K562 (cell line): ENCODE data around the gene VPS11. TPM values are rescaled to one million over a fixed set of nuclear protein-coding genes. Genes with fewer than 3 reads are reported as not detected.

ENCODE experiments used
- ATF7 ChIP-seq: fragments of 450-650 bp; IDR thresholded peaks from 2 replicates; pipeline ENCODE4 v1.7.1; 2014; ENCODE audit warnings: mild to moderate bottlenecking, moderate library complexity
- FOXP1 ChIP-seq: sonication (generic); formaldehyde crosslinking; IDR thresholded peaks from 2 replicates; pipeline ENCODE4 v1.8.0; 2022; ENCODE audit warnings: mild to moderate bottlenecking, missing genetic modification reagents
- HDAC1 ChIP-seq, 2 experiments: fragments of 450-650 bp; IDR thresholded peaks; 2 replicates each; pipeline ENCODE4 v1.6.1; 2016 to 2017; ENCODE audit warnings: inconsistent platforms in 1 of 2, mild to moderate bottlenecking in 1 of 2, moderate library complexity in 1 of 2
- MYC ChIP-seq, 2 experiments: fragments of 250-450 bp in 1 of 2; sonication (Bioruptor Pico) in 1 of 2; IDR thresholded peaks; 2 replicates each; pipeline versions ENCODE4 v1.5.1 to v1.6.1; 2012 to 2021; ENCODE audit warnings: low read depth in 2 of 2, borderline replicate concordance in 1 of 2, improper control_type of control experiment in 1 of 2, low read length in 1 of 2, mild to moderate bottlenecking in 1 of 2, moderate library complexity in 1 of 2
- PHF20 ChIP-seq: fragments of 450-650 bp; IDR thresholded peaks from 2 replicates; pipeline ENCODE4 v1.6.1; 2018; ENCODE audit not compliant: partially characterized antibody
- PRMT5 ChIP-seq: sonication (generic); formaldehyde crosslinking; IDR thresholded peaks from 2 replicates; pipeline ENCODE4 v1.5.0; 2020; ENCODE audit warnings: missing genetic modification reagents
- SP1 ChIP-seq: sonication (generic); formaldehyde crosslinking; IDR thresholded peaks from 2 replicates; pipeline ENCODE4 v1.8.1; 2022; ENCODE audit warnings: mild to moderate bottlenecking, missing genetic modification reagents
- TBP ChIP-seq: optimal IDR thresholded peaks from 2 replicates; pipeline ENCODE3; 2011; ENCODE audit warnings: low read depth, low read length, improper control_type of control experiment
- ZC3H8 ChIP-seq: fragments of 450-650 bp; IDR thresholded peaks from 2 replicates; pipeline ENCODE4 v1.6.1; 2017
- ZSCAN29 ChIP-seq: fragments of 450-650 bp; IDR thresholded peaks from 2 replicates; pipeline ENCODE4 v1.6.1; 2017
- polyA plus RNA-seq, 8 experiments: library from polyadenylated mRNA; depleted of rRNA in 4 of 8; stranded (reverse) in 5 of 8; unstranded in 3 of 8; fragments of >200 nt; fragmentation: Nextera tagmentation in 2 of 8; fragmentation: Illumina TruSeq in 1 of 8; extraction: Ambion mirVana in 2 of 8; extraction: Trizol in 1 of 8; gene quantifications; 2 replicates each; pipeline versions ENCODE4 v1.2.1 to v1.2.3, GENCODE V29; 2011 to 2014; ENCODE audit warnings: inconsistent platforms in 1 of 8, missing spikeins in 1 of 8
- total RNA-seq, 7 experiments: library from RNA; depleted of rRNA in 6 of 7; stranded (reverse); fragments of >200 nt in 6 of 7; fragmentation: Illumina TruSeq in 2 of 7; extraction: Trizol in 2 of 7; gene quantifications; 2 replicates each; pipeline versions ENCODE4 v1.2.1 to v1.2.3, GENCODE V29; 2011 to 2021; ENCODE audit warnings: low replicate concordance in 1 of 7
- TF ChIP-seq, protein P1 (sequence below): sonication (generic); formaldehyde crosslinking; IDR thresholded peaks from 2 replicates; pipeline ENCODE4 v1.8.0; 2022; ENCODE audit warnings: mild to moderate bottlenecking, missing genetic modification reagents
- TF ChIP-seq, protein P2 (sequence below): sonication (generic); formaldehyde crosslinking; IDR thresholded peaks from 2 replicates; pipeline ENCODE4 v1.8.0; 2022; ENCODE audit warnings: mild to moderate bottlenecking, missing genetic modification reagents
- TF ChIP-seq, protein P3 (sequence below): fragments of 450-650 bp; IDR thresholded peaks from 2 replicates; pipeline ENCODE4 v1.6.1; 2018; ENCODE audit not compliant: partially characterized antibody
- TF ChIP-seq, protein P4 (sequence below): IDR thresholded peaks from 2 replicates; pipeline ENCODE4 v1.6.1; 2014; ENCODE audit warnings: antibody characterized with exemption

The VPS11 gene
- total and polyA plus RNA-seq, 9 of the 15 experiments (the other 6 are each of a cell fraction or from before 2014, with no cell fraction given), result 14.1 to 35.5 (median 27.5) TPM

DNA sequence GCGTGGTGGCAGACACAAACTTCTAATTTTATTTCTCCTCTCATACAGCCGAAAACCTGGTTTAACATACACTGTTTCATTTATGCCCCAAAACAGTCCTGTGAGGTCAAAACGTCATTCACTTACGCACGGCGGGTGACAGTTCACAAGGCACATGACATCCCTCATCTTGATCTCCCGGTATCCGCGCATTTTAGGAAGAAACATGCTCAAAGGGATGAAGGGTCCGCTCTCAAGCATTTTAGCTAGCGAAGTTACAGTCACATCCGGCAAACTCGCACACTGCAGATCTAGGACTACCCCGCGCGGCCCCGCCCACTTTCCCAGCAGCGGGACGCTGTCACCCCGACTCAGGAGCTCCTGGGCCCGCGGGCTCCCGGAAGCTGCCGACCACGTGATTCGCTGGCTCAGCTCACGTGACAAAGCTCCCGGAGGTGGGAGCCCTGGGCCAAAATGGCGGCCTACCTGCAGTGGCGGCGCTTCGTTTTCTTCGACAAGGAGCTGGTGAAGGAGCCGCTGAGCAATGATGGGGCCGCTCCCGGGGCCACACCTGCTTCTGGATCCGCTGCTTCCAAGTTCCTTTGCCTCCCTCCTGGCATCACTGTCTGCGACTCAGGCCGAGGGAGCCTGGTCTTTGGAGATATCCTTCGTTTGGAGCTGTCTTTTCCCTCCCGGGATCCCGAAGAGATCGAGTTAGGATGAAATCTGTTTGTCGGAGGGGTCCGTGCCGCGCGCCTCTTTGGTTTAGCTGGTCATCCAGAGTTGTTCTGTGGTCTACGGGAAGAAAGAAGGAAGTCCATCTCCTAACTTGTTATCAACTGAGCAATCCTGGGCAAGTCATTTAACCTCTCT is at the start of gene VPS11 (continued):
- peak; percentile 78 for TF ChIP-seq MYC (IDR thresholded peaks at IDR 0.05; ENCODE audit: low read depth, low read length)
- peak; percentile 36; the same call in 1 of the 2 replicates for TF ChIP-seq MYC (CRISPR knock-in tag; IDR thresholded peaks at IDR 0.05; ENCODE audit: borderline replicate concordance, low read depth)
- TF ChIP-seq HDAC1 (IDR thresholded peaks at IDR 0.05), result peak in 1 of 2 experiments; percentile 95; a peak in 2 of 4 replicates
- peak; percentile 56 for TF ChIP-seq TBP
- TF ChIP-seq FOXP1 (CRISPR knock-in tag), result peak; percentile 87
- TF ChIP-seq PHF20, result peak; percentile 98
- TF ChIP-seq, protein P1, sequence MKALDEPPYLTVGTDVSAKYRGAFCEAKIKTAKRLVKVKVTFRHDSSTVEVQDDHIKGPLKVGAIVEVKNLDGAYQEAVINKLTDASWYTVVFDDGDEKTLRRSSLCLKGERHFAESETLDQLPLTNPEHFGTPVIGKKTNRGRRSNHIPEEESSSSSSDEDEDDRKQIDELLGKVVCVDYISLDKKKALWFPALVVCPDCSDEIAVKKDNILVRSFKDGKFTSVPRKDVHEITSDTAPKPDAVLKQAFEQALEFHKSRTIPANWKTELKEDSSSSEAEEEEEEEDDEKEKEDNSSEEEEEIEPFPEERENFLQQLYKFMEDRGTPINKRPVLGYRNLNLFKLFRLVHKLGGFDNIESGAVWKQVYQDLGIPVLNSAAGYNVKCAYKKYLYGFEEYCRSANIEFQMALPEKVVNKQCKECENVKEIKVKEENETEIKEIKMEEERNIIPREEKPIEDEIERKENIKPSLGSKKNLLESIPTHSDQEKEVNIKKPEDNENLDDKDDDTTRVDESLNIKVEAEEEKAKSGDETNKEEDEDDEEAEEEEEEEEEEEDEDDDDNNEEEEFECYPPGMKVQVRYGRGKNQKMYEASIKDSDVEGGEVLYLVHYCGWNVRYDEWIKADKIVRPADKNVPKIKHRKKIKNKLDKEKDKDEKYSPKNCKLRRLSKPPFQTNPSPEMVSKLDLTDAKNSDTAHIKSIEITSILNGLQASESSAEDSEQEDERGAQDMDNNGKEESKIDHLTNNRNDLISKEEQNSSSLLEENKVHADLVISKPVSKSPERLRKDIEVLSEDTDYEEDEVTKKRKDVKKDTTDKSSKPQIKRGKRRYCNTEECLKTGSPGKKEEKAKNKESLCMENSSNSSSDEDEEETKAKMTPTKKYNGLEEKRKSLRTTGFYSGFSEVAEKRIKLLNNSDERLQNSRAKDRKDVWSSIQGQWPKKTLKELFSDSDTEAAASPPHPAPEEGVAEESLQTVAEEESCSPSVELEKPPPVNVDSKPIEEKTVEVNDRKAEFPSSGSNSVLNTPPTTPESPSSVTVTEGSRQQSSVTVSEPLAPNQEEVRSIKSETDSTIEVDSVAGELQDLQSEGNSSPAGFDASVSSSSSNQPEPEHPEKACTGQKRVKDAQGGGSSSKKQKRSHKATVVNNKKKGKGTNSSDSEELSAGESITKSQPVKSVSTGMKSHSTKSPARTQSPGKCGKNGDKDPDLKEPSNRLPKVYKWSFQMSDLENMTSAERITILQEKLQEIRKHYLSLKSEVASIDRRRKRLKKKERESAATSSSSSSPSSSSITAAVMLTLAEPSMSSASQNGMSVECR (CRISPR knock-in tag), result peak; percentile 89
- TF ChIP-seq PRMT5 (CRISPR knock-in tag), result no peak
- TF ChIP-seq, protein P2, sequence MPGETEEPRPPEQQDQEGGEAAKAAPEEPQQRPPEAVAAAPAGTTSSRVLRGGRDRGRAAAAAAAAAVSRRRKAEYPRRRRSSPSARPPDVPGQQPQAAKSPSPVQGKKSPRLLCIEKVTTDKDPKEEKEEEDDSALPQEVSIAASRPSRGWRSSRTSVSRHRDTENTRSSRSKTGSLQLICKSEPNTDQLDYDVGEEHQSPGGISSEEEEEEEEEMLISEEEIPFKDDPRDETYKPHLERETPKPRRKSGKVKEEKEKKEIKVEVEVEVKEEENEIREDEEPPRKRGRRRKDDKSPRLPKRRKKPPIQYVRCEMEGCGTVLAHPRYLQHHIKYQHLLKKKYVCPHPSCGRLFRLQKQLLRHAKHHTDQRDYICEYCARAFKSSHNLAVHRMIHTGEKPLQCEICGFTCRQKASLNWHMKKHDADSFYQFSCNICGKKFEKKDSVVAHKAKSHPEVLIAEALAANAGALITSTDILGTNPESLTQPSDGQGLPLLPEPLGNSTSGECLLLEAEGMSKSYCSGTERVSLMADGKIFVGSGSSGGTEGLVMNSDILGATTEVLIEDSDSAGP (CRISPR knock-in tag), result no peak
- no peak for TF ChIP-seq ZC3H8
- TF ChIP-seq SP1 (CRISPR knock-in tag), result peak; percentile 71
- peak; percentile 53; the same call in 1 of the 2 replicates for TF ChIP-seq ZSCAN29
- TF ChIP-seq, protein P3, sequence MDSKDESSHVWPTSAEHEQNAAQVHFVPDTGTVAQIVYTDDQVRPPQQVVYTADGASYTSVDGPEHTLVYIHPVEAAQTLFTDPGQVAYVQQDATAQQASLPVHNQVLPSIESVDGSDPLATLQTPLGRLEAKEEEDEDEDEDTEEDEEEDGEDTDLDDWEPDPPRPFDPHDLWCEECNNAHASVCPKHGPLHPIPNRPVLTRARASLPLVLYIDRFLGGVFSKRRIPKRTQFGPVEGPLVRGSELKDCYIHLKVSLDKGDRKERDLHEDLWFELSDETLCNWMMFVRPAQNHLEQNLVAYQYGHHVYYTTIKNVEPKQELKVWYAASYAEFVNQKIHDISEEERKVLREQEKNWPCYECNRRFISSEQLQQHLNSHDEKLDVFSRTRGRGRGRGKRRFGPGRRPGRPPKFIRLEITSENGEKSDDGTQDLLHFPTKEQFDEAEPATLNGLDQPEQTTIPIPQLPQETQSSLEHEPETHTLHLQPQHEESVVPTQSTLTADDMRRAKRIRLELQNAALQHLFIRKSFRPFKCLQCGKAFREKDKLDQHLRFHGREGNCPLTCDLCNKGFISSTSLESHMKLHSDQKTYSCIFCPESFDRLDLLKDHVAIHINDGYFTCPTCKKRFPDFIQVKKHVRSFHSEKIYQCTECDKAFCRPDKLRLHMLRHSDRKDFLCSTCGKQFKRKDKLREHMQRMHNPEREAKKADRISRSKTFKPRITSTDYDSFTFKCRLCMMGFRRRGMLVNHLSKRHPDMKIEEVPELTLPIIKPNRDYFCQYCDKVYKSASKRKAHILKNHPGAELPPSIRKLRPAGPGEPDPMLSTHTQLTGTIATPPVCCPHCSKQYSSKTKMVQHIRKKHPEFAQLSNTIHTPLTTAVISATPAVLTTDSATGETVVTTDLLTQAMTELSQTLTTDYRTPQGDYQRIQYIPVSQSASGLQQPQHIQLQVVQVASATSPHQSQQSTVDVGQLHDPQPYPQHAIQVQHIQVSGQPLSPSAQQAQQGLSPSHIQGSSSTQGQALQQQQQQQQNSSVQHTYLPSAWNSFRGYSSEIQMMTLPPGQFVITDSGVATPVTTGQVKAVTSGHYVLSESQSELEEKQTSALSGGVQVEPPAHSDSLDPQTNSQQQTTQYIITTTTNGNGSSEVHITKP, result peak; percentile 43
- TF ChIP-seq, protein P4, sequence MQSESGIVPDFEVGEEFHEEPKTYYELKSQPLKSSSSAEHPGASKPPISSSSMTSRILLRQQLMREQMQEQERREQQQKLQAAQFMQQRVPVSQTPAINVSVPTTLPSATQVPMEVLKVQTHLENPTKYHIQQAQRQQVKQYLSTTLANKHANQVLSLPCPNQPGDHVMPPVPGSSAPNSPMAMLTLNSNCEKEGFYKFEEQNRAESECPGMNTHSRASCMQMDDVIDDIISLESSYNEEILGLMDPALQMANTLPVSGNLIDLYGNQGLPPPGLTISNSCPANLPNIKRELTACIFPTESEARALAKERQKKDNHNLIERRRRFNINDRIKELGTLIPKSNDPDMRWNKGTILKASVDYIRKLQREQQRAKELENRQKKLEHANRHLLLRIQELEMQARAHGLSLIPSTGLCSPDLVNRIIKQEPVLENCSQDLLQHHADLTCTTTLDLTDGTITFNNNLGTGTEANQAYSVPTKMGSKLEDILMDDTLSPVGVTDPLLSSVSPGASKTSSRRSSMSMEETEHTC, result 0 out of 2 replicates have a peak, but pooled peaks have one; percentile 71
- peak; percentile 73 for TF ChIP-seq ATF7
